Ectodermal cell (in vitro differentiated cells): ENCODE data around the gene FGD3. TPM values are rescaled to one million over a fixed set of nuclear protein-coding genes. Genes with fewer than 3 reads are reported as not detected.
"Not testable (repeated sequence)": the region's sequence is repeated elsewhere in the genome, so short reads cannot be mapped to it uniquely, and the experiment has no call there.

ENCODE experiments used
- H3K27ac ChIP-seq: 2 replicates; pipeline ENCODE4 v1.7.0; 2013; ENCODE audit warnings: mild to moderate bottlenecking, low read depth, low read length; ENCODE audit not compliant: insufficient read depth, poor library complexity, severe bottlenecking
- H3K27me3 ChIP-seq: 2 replicates; pipeline ENCODE4 v1.7.0; 2013; ENCODE audit warnings: mild to moderate bottlenecking, low read length; ENCODE audit not compliant: insufficient read depth, control insufficient read depth, poor library complexity, severe bottlenecking
- H3K36me3 ChIP-seq: one replicate; pipeline ENCODE4 v1.7.0; 2013; ENCODE audit warnings: low read length; ENCODE audit not compliant: control insufficient read depth, insufficient read depth
- H3K4me1 ChIP-seq: one replicate; pipeline ENCODE4 v1.7.0; 2013; ENCODE audit warnings: low read length; ENCODE audit not compliant: control insufficient read depth, insufficient read depth
- H3K4me3 ChIP-seq: 2 replicates; pipeline ENCODE4 v1.7.0; 2013; ENCODE audit warnings: low read depth, low read length, control low read depth; ENCODE audit not compliant: insufficient read depth
- H3K9me3 ChIP-seq: 2 replicates; pipeline ENCODE4 v1.7.0; 2013; ENCODE audit warnings: mild to moderate bottlenecking, low read length, moderate library complexity; ENCODE audit not compliant: control insufficient read depth
- WGBS, 2 experiments: methylation state at CpG; one replicate each; pipeline ENCODE4 v1.1.7; 2013; ENCODE audit warnings: missing lambda C conversion rate in 2 of 2; 5-methylcytosine and 5-hydroxymethylcytosine counted together
- polyA plus RNA-seq, 4 experiments: library from polyadenylated mRNA; stranded (reverse); fragments of 50-300 nt; gene quantifications; one replicate each; pipeline ENCODE4 v1.2.3, GENCODE V29; 2013

Gene FGD3, protein sequence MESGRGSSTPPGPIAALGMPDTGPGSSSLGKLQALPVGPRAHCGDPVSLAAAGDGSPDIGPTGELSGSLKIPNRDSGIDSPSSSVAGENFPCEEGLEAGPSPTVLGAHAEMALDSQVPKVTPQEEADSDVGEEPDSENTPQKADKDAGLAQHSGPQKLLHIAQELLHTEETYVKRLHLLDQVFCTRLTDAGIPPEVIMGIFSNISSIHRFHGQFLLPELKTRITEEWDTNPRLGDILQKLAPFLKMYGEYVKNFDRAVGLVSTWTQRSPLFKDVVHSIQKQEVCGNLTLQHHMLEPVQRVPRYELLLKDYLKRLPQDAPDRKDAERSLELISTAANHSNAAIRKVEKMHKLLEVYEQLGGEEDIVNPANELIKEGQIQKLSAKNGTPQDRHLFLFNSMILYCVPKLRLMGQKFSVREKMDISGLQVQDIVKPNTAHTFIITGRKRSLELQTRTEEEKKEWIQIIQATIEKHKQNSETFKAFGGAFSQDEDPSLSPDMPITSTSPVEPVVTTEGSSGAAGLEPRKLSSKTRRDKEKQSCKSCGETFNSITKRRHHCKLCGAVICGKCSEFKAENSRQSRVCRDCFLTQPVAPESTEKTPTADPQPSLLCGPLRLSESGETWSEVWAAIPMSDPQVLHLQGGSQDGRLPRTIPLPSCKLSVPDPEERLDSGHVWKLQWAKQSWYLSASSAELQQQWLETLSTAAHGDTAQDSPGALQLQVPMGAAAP
- polyA plus RNA-seq (2013, experiment 1 of 4), result 0.52 TPM
- 0.44 TPM for polyA plus RNA-seq (2013, experiment 2 of 4)
- polyA plus RNA-seq (2013, experiment 3 of 4), result 0.59 TPM
- 0.69 TPM for polyA plus RNA-seq (2013, experiment 4 of 4)

DNA sequence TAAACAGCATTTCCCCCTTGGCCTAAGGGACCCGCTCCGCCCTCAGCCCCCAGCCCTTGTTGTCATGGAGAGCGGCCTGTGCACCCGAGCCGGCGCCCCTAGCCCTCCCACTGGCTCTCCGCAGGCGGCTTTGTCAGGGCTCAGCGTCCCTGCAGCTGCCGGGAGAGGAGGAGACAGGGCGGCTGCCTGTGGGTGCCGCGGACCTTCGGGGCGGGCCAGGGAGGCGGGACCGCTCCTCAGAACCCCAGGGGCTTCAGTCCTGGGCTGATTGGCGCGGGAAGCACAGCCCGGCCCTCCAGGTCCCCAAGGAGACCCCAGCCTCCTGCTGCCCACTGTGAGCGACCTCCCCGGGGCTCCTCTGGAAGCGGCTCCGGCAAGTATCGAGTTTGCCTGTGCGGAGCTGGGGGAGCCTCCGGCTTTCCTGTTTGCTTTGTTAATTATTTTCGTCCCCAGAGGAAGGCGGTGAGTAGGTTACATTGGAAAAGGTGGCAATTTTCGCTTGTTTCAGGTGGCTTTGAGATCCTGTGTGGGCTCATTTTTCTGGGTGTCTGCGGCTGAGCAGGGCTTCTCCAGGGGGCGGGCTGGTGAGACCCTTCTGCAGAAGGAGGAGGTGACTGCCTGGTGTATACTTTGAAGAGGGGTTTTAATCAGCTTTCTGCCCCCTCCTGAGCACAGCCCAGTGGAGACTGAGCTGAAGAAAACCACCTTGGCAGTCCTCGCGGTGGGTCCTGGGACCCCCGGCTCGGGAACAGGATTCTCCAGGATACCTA is at the start of gene FGD3:
Gene FGD3, plus strand, starts transcription at position 256 of the 770 bp plus-strand sequence. CDS start 28,734 bp downstream, outside the sequence.
- peak within 1 kb of the TSS; percentile 28 for H3K4me3 ChIP-seq
- H3K27ac ChIP-seq, result no peak within 1 kb of the TSS
- no peaks in the 10 kb centered on the region for H3K9me3 ChIP-seq
- H3K36me3 ChIP-seq, result no peaks in the 10 kb centered on the region
- 14 to 16% methylated on average over 36 of the region's 36 CpGs for WGBS, 2 experiments
- peaks cover 12% of the 10 kb centered on the region for H3K4me1 ChIP-seq
- peaks cover 8% of the 10 kb centered on the region for H3K27me3 ChIP-seq

DNA sequence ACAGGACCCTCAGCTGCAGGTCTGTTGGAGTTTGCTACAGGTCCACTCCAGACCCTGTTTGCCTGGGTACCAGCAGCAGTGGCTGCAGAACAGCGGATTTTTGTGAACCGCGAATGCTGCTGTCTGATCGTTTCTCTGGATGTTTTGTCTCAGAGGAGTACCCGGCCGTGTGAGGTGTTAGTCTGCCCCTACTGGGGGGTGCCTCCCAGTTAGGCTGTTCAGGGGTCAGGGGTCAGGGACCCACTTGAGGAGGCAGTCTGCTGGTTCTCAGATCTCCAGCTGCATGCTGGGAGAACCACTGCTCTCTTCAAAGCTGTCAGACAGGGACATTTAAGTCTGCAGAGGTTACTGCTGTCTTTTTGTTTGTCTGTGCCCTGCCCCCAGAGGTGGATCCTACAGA is 42.2 kb upstream of the FGD3 start:
- not testable (repeated sequence) for H3K4me3 ChIP-seq, H3K27ac ChIP-seq, H3K36me3 ChIP-seq, H3K9me3 ChIP-seq, H3K4me1 ChIP-seq
- 23 to 25% methylated on average over 6 of the region's 6 CpGs for WGBS, 2 experiments
- peaks cover 39% of the 10 kb centered on the region for H3K27me3 ChIP-seq

GRCh38 chr9:92911511-92912475 is 35.5 kb upstream of the FGD3 start:
- Histone ChIP-seq H3K27ac (no peak overlapping the region), H3K27me3 (peaks cover 93% of the 10 kb centered on the region), H3K36me3 (no peaks in the 10 kb centered on the region), H3K4me1 (peaks cover 11% of the 10 kb centered on the region), H3K9me3 (no peaks in the 10 kb centered on the region), H3K4me3 (no peak overlapping the region)
- WGBS, 2 experiments, result 69 to 83% methylated on average over 10 to 11 of the region's 11 CpGs

DNA sequence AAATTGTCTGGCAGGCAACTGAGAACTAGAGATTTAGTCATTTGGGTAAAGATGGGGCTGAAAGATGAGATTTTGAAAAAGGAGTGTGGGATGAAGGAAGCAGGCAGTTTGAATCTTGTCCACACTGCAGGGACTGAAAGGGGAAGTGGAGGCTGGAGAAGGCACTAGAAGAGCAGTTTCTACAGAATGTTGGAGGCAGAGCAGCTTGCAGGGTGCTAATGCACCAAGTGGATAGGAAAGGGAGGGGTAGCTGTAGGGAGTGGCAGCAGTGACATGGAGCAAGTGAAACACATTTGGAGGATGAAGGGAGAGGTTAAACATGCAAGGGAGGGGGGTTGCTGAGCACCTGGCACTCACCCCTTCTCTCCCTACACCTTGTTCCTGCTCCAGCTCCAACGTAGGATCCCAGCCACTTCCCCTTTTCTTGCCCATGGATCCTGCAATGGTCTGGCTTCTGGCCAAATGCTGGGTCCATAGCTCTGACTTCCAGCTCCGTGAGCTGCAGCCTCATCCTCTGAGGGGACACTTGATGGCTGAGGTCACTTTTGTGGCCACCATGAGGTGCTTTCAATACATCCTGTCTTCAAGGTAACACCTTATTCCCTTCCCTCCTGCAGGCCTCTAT is 30.0 kb upstream of the FGD3 start:
- Histone ChIP-seq H3K36me3 (no peaks in the 10 kb centered on the region), H3K4me3 (no peak overlapping the region), H3K4me1 (peaks cover 5% of the 10 kb centered on the region), H3K9me3 (no peaks in the 10 kb centered on the region), H3K27ac (no peak overlapping the region), H3K27me3 (peaks cover 57% of the 10 kb centered on the region)
- WGBS, 2 experiments, result 87 to 92% methylated on average over 2 of the region's 2 CpGs

DNA sequence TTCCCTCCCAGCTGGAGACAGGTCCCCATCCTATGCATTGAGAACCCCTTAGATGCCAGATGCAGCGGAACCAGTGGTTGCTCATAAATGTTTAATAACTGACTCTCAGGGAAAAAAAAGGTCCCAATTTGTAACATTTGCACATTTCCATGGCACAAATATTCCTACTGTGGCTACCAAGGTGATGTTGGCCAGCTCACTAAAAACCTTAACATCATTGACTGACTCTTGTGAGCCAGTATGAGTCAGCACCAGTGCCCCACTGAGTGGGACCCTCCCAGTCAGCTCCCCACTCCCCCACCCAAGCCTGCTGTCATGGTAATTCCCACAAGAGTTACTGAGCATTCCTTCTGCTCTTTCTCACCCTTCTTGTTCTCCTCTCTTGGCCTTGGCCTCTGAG is 26.9 kb upstream of the FGD3 start:
- H3K27ac ChIP-seq, result no peak overlapping the region
- H3K36me3 ChIP-seq, result no peaks in the 10 kb centered on the region
- H3K4me3 ChIP-seq, result no peak overlapping the region
- no peaks in the 10 kb centered on the region for H3K4me1 ChIP-seq
- H3K27me3 ChIP-seq, result peaks cover 28% of the 10 kb centered on the region
- WGBS, 2 experiments, result 96 to 97% methylated on average over 1 of the region's 1 CpG
- H3K9me3 ChIP-seq, result no peaks in the 10 kb centered on the region

DNA sequence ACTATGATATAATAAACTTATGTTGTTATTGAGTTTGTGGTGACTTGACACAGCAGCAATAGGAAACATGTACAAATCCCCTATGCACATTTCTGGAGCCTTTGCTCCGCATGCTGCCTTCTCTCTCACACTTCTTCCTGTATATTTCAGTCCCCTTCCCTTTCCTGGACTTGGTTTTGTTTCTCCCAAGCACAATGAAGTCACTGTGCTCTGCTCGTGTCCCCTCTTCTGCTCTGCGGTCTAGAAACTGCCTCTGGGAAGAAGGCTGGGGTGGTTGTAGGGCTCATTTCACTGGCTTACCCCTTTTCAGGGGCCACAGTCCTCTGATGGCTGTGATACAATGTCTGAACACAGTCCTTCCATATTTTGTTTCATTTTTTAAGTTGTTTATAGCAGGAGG is 15.7 kb upstream of the FGD3 start:
- H3K27me3 ChIP-seq, result no peaks in the 10 kb centered on the region
- no peak overlapping the region for H3K4me3 ChIP-seq
- H3K4me1 ChIP-seq, result no peaks in the 10 kb centered on the region
- H3K9me3 ChIP-seq, result no peaks in the 10 kb centered on the region
- H3K27ac ChIP-seq, result no peak overlapping the region
- H3K36me3 ChIP-seq, result no peaks in the 10 kb centered on the region
- 88 to 90% methylated on average over 3 of the region's 3 CpGs for WGBS, 2 experiments

DNA sequence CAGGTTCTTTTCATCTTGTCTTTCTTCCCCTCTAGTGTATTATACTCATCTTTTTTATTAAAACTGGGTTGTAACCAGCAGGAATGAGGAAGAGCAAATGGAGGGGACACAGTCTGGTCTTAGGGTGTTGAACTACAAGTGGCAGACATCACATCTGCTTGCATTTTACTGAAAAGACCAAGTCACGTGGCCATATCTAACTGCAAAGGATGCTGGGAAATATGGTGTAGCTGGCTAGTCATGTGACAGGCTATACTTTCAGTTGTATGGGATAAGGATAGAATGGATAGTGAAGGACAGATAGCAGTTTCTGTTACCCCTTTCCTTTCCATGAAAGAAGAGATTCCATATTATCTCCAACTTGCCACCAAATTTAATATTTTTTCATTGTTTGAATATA is 13.0 kb upstream of the FGD3 start:
- H3K4me3 ChIP-seq, result no peak overlapping the region
- 94% methylated on average over 1 of the region's 1 CpG for WGBS, 2 experiments
- H3K36me3 ChIP-seq, result no peaks in the 10 kb centered on the region
- H3K27me3 ChIP-seq, result no peaks in the 10 kb centered on the region
- no peak overlapping the region for H3K27ac ChIP-seq
- no peaks in the 10 kb centered on the region for H3K4me1 ChIP-seq
- no peaks in the 10 kb centered on the region for H3K9me3 ChIP-seq

GRCh38 chr9:92938025-92938424 is 9.3 kb upstream of the FGD3 start:
- H3K36me3 ChIP-seq, result no peaks in the 10 kb centered on the region
- no peaks in the 10 kb centered on the region for H3K27me3 ChIP-seq
- no peaks in the 10 kb centered on the region for H3K9me3 ChIP-seq
- H3K4me3 ChIP-seq, result no peak overlapping the region
- H3K27ac ChIP-seq, result no peak overlapping the region
- H3K4me1 ChIP-seq, result no peaks in the 10 kb centered on the region
- WGBS, 2 experiments, result 89 to 95% methylated on average over 1 of the region's 1 CpG

GRCh38 chr9:92941861-92942260 is 5.5 kb upstream of the FGD3 start:
- no peak overlapping the region for H3K27ac ChIP-seq
- H3K36me3 ChIP-seq, result no peaks in the 10 kb centered on the region
- no peaks in the 10 kb centered on the region for H3K4me1 ChIP-seq
- no peaks in the 10 kb centered on the region for H3K27me3 ChIP-seq
- H3K4me3 ChIP-seq, result no peak overlapping the region
- 74 to 75% methylated on average over 5 of the region's 5 CpGs for WGBS, 2 experiments
- no peaks in the 10 kb centered on the region for H3K9me3 ChIP-seq
